Posterior vena cava (tissue), 2 donors: ENCODE results near the gene NUDT16. TPM values are rescaled to one million over a fixed set of nuclear protein-coding genes. Genes with fewer than 3 reads are reported as not detected.

ENCODE experiments used
- DNase-seq: peaks from one replicate; pipeline ENCODE4 v3.0.0-alpha.2; 2020; ENCODE audit warnings: low spot score
- intact Hi-C, 2 donors: fragments of 100-400 bp; cut with DNase I; formaldehyde crosslinking; loops; one replicate each; pipeline versions ENCODE4 v1.14.1 to v1.14.2; 2022 to 2023
- total RNA-seq, 2 donors: library from RNA; stranded (reverse); fragmentation: NEBNext Ultra II Directional; extraction: Animal tissue kit (Norgen Biotek cat#: 25700); gene quantifications; one replicate each; pipeline ENCODE4 v1.2.1, GENCODE V29; 2021
- donor health status: DM: yes; HTN: yes; CAD: no.
- donor health status: DM: yes; HTN: yes; CAD: no.

The NUDT16 gene
- total RNA-seq, 2 donors from 2014 or later = 15.8 to 30.9 TPM

- no peak for DNase-seq
- intact Hi-C loops = no loop called here
Observed at GRCh38 chr3:131427226-131427625, 45.7 kb downstream of the NUDT16 start.

GRCh38 chr3:131431754-131432153, 50.2 kb downstream of the NUDT16 start:
- DNase-seq = no peak
- intact Hi-C loops = no loop called here

GRCh38 chr3:131432441-131432840, 50.9 kb downstream of the NUDT16 start:
- intact Hi-C loops = no loop called here
- DNase-seq = no peak

- intact Hi-C loops = no loop called here
Observed at GRCh38 chr3:131435000-131435399, 53.4 kb downstream of the NUDT16 start.

More at GRCh38 chr3:131435000-131435399, 53.4 kb downstream of the NUDT16 start:
- no peak for DNase-seq

Other genes with a start within 250 kb of the NUDT16 start
- 10 to 100 TPM; 56.5 to 61.4 TPM for gene MRPL3, start 121.2 kb downstream of the NUDT16 start, total RNA-seq